ENCODE data around the gene SERPINA3.

The SERPINA3 gene

DNA sequence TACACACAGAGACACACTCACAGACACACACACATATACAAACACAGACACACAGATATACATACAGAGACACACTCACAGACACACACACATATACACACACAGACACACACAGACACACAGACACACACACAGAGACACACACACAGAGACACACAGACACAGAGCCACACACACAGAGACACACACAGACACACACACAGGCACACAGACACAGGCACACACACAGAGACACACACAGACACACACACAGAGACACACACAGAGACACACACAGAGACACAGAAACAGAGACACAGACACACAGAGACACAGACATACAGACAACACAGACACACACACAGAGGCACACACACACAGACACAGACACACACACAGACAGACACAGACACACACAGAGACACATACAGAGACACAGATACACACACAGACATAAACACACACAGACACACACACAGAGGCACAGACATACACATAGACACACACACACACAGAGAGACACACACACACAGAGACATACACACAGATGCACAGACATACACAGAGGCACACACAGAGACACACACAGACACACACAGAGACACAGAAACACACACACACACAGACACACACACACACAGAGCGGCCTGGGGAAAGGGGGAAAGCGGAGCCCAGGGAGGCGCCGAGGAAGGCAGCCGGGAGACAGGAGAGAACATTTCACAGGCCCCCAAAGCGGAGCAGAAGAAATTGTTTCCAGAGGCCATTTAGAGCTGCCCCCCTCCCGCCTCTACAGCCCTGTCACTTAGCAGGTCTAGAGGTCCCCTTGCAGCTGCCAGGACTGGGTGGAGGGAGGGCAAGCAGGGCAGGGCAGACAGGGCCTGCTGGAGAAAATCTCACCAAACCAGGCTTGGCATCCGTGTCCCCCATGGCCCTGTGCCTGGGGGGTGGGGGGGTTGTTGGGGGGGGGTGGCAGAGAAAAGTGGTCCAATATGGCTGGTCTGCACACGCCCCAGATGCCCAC, 38.9 kb downstream of the SERPINA3 start:
- in situ Hi-C loops (cut with HindIII; ENCODE audit: low sequenced_read_pairs): no loop called here

GRCh38 chr14:94653321-94653720, 41.1 kb downstream of the SERPINA3 start:
- in situ Hi-C loops (cut with HindIII; ENCODE audit: low sequenced_read_pairs): no loop called here

DNA sequence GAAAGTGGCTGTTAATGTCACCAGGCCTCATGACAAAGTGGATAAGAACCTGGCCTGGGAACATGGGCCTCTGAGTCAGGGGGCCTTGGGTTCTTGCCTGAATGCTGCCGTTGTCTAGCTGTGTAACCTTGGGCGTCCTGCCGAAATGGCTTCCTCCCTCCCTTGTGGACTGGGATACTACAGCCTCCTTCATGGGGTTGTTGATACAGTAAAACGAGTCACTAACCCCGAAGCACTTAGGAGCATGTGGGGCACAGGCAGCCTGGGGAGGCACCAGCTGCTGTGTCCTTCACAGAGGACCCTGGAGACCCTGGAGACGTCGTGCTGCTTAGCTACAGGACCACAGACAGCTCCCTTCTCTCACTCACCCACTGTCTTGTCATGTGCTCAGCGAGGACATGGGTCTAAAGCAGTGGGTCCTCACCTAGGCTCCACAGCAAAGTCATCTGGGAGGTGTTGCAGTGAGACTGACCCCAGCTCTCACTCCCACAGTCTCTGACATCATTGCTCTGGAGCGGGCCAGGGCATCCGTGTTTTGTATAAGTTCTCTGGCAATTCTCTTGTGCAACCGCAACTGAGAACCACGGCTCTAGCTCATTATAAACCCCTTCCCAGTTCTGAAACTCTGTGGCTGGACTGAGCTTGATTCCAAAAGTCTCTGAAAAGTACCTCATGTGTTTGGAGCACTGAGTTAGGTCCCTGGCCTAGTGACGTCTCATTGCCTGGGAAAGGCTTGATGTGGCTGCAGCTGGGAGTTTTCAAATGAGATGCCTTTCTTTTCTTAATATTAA, 42.1 kb downstream of the SERPINA3 start:
- in situ Hi-C loops (cut with HindIII; ENCODE audit: low sequenced_read_pairs): no loop called here

GRCh38 chr14:94655169-94655710, 43.0 kb downstream of the SERPINA3 start:
- in situ Hi-C loops (cut with HindIII; ENCODE audit: low sequenced_read_pairs): no loop called here

DNA sequence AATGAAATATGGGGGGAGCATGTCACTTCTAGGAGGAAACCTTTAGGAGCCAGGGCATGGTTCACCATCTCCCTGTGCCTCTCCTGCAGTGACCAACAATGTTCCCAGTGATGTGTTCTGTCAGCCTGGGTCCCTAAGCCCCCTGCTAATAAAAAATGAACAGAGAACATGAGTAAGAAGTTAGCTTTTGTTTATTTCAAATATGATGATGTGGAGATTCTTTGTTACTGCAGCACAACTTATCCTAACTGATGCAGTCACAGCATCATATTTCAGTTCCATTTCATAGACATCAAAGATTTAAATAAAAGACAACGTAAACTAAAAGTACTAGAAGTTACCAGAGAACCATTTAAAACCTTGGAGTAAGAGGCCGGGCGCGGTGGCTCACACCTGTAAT, 43.9 kb downstream of the SERPINA3 start:
- in situ Hi-C loops (cut with HindIII; ENCODE audit: low sequenced_read_pairs): no loop called here

DNA sequence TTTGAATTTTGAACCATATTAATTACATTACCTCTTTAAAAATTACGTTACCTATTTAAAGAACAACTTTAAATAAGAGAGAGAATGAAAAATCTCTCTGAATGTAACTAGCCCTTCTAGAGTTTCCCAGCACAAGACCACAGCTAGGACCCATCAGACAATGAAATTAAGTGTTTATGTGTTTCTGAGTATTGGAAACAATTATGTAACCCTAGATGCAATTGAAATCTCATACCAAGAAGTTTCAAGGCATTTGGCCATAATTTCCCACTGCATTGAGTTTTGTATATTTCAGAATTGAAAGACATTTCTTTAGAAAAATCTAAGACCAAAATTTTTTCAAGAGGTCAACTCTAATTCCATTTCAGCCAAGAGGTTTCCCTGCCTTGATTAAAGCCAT, 47.1 kb downstream of the SERPINA3 start:
- in situ Hi-C loops (cut with HindIII; ENCODE audit: low sequenced_read_pairs): no loop called here

DNA sequence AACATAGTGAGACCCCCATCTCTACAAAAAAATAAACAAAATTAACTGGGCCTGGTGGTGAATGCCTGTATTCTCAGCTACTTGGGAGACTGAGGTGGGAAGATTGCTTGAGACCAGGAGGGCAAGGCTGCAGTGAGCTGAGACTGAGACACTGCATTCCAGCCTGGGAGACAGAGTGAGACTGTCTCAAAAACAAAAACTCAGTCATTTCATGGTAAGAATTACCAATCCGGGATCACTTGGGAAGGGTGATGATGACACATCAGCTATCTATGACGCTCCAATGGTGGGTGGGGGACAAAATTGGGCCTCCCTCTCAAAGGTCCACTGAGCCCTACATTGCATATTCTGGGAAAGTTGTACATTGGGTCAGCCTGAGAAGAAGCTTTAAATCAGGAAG, 47.7 kb downstream of the SERPINA3 start:
- in situ Hi-C loops (cut with HindIII; ENCODE audit: low sequenced_read_pairs): loop anchor here (10.0 kb wide), 1 partner anchor 165 kb away; no protein-coding TSS in a partner anchor

- in situ Hi-C loops (cut with HindIII; ENCODE audit: low sequenced_read_pairs): loop anchor here (10.0 kb wide), 1 partner anchor 164 kb away; no protein-coding TSS in a partner anchor
Measured at GRCh38 chr14:94660306-94660946, 48.2 kb downstream of the SERPINA3 start.

DNA sequence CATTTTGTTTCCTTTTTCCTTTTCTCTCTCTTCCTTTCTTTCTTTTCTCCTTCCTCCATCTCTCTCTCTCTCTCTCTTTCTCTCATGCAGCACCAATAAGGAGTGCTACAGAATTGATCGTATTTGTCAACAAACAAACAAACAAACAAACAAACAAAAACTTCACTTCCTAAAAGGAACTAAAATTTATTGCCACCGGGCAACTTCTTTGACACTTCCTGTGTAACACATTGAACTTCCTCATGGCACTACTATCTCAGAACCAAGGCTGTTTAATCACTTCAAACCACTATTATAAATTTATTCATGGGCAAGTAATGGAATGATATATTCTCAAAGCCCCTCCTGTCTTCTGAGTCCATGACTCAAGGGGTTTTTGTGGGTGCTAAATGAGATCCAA, 51.3 kb downstream of the SERPINA3 start:
- in situ Hi-C loops (cut with HindIII; ENCODE audit: low sequenced_read_pairs): loop anchor here (10.0 kb wide), 1 partner anchor 161 kb away; no protein-coding TSS in a partner anchor

DNA sequence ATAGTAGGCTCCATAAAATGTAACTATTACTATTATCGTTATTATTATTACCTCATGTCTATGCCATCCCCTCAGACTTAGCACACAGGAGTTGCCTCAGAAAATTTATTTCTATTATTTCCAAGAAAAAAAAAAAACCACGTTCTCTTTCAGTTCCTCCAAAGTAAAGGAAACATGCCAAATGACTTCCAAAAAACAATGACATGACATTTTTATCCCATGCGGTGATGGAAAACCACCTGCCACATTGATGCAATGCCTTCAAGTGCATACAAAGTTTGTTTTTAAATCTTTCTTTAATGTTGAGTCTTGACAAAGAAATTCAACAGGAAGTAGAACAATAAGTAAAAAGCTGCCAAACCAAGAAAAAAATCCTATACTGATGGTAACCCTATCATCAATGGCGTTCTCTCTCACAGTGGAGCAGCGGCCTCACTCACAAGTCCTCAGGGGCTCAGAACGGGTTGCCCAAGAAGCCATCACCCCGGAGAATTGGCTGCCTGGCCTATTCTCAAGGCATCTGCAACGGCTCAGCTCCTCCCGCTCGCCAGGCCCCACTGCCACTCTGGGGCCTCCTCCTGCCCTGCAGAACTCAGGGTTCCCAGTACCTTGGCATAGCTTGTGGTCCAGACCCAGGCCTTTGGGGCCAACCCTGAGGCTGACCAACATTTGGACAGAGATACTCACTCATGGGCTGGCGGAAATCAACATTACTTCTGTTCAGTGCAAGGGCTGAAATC, 51.9 kb downstream of the SERPINA3 start:
- in situ Hi-C loops (cut with HindIII; ENCODE audit: low sequenced_read_pairs): loop anchor here (10.0 kb wide), 1 partner anchor 161 kb away; no protein-coding TSS in a partner anchor

DNA sequence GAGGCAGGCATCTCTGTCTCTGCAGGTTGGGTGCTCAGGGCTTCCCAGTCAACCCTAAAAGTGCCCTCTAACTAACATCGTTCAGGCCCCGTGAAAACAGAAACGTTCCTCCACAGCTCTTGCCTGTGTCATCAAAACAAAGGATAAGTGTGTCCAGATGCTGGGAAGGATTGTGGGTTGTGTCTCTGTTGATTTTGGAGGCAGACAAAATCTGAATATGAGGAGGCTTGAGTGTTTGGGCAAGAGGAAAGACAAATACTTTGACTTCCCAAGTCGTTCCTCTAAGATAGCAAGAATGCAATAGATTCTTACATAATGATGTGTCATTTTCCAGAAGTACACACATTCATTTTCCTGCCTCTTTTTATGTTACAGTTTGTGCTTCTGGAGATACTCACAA, 52.9 kb downstream of the SERPINA3 start:
- in situ Hi-C loops (cut with HindIII; ENCODE audit: low sequenced_read_pairs): loop anchor here (10.0 kb wide), 1 partner anchor 160 kb away; no protein-coding TSS in a partner anchor

GRCh38 chr14:94665544-94665943, 53.4 kb downstream of the SERPINA3 start:
- in situ Hi-C loops (cut with HindIII; ENCODE audit: low sequenced_read_pairs): loop anchor here (10.0 kb wide), 1 partner anchor 159 kb away; no protein-coding TSS in a partner anchor

DNA sequence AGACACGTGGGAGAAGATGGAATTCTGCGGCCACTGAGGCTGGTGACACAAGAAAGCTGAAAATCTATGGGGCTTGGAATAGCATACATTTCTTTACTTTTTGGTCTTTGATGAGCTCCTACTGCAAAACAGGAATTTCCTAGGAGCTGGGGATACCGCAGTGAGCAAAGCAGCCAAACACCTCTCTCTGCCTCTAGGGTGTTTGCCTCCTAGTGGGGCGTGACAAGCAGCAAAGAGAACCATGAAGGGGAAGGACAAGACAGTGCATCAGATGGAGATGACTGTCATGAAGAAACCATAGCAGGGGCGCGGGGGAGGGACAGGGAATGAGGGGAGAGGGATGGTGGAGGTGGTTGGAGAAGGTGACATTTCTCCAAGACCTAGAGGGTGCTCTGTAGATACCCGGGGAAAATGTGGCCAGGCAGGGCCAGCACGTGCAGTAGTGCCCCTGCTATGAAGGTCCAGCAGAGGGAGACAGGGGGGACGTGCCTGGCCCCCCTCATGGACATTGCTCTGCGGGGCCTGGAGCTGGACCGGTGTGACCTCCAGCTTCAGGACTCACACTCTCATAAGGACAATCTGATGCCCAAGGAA, 58.6 kb downstream of the SERPINA3 start:
- in situ Hi-C loops (cut with HindIII; ENCODE audit: low sequenced_read_pairs): no loop called here

- in situ Hi-C loops (cut with HindIII; ENCODE audit: low sequenced_read_pairs): no loop called here
Measured at GRCh38 chr14:94671870-94672444, 59.8 kb downstream of the SERPINA3 start.

- in situ Hi-C loops (cut with HindIII; ENCODE audit: low sequenced_read_pairs): no loop called here
Measured at GRCh38 chr14:94673071-94673470, 60.9 kb downstream of the SERPINA3 start.

Measured in DLD1 (cell line).